HG03135 (cell line): ENCODE data around the gene TAS2R41.

Experiments
- ATAC-seq: cut with Tn5 transposase; IDR thresholded peaks from one replicate; pipeline ENCODE4 v1.9.1; 2021; ENCODE audit warnings: mild to moderate bottlenecking, moderate library complexity; ENCODE audit not compliant: unreplicated experiment

TAS2R41 gene

DNA sequence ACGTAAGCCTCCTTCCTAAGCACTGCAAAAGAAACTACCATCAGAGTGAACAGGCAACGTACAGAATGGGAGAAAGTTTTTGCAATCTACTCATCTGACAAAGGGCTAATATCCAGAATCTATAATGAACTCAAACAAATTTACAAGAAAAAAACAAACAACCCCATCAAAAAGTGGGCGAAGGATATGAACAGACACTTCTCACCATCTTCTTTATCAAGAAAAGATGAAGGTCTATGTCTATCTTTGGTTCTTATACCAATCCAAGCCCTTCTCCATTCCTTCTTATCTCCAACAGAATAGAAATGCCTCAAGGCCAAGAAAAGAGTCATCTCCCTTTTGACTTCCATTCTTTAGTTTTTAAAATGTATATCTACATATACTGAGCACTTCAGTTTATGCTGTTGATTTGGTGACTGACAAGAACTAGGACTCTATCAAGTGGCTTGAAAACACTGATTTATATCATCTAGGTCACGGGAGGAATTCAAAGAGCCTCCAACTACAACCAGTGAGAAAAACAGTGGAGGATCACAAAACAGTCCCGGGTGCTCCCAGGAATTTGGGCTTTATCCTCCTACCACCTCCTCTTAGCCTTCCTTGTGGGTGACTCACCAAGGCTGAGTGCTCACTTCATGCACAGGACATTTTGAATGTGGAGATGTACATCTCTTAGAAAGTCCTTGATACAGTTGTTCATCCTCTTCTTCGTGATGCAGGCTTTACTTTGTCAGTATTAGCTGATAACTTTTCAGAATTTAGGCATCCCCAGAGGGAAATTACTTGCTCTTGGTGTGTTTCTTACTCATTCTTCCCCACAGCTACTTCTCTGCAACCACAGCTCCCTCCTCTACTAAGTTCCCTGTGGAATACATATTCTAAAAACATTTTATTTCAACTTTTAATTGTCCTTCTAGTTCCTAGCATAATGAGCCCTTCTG lies 15.4 kb downstream of the TAS2R41 start:
- ATAC-seq = no peak

GRCh38 chr7:143493751-143494150 lies 16.1 kb downstream of the TAS2R41 start:
- no peak for ATAC-seq

DNA sequence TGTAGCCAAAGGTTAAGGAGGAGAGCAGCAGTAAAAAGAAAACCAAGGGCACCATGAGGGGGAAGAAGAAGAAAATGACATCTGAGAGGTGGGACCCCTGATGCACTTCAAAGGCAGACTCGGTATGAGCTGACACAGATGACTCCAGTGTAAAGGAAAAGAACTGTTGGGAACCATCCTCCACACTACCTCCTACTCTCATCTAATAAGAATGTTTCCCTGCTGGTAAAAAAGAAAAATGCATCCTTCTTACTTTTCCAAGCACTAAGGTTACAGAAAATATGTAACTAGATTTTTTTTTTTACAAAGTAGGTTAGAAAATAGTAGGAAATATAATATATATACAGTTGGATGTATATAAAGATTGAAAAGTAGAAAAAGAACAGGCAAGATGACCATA lies 16.9 kb downstream of the TAS2R41 start:
- no peak for ATAC-seq

DNA sequence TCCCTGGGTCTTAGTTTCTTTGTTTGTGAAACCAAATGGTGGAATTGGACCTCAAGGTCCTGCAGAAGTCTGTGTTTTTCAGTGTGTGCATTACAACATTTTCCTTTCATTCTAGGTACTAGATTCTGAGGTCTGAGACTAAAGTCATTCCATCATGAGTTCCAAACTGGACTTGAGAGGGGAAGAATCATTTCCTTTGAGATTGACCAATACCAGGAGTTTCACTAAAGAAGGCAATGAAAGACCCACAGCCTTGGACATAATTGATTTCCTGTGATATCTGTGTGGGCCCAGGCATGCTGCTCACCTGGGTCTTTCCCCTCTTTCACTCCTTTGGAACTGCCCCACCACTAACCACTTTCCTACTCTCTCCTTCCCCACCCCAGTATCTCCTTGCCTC lies 18.2 kb downstream of the TAS2R41 start:
- no peak for ATAC-seq

DNA sequence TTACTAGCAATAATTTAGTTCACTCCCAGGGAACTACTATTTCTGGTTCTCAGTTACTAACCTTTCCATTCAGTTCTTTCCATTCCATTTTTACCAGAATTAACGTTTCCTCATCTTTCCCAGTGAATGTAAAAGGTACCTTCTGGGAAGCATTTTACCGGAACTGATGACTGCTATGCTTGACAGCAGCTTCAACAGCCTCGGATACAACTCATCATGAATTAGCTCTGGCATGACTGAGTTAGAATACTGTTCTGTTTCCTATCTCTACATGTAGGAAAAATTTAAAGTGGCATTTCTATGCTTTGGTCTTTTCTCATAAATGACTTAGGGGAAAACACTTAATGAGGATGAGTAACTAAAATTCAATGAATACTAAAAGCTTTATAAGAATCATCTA lies 18.6 kb downstream of the TAS2R41 start:
- ATAC-seq = no peak

GRCh38 chr7:143497008-143497795 lies 19.5 kb downstream of the TAS2R41 start:
- no peak for ATAC-seq

- no peak for ATAC-seq
Observed at GRCh38 chr7:143499246-143499645, 21.6 kb downstream of the TAS2R41 start.

DNA sequence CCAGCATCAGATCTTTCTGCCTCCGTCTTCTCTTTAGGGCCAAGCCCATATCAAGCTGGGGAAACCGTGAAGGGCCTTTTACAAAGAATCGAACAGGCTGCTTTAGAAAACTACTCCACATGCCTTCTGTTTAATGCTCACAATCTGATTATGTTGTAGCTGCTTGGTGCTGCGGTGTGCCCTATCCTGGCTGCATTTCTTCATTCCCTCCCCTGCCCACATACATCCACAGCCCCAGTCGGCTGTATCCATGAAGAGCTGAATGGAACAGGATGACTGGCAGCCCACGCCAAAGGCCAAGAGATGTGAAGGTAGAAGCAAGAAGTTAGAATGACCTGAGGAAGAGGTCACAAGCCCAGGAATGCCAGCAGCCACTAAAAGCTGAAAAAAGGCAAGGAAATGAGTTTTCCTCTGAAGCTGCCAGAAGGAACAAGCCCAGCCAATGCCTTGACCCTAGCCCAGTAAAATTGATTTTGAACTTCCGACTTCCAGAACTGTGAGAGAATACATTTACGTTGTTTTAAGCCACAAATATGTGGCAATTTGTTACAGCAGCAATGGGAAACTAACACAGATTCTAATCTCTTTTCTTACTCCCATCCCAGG lies 22.2 kb downstream of the TAS2R41 start:
- ATAC-seq = no peak

DNA sequence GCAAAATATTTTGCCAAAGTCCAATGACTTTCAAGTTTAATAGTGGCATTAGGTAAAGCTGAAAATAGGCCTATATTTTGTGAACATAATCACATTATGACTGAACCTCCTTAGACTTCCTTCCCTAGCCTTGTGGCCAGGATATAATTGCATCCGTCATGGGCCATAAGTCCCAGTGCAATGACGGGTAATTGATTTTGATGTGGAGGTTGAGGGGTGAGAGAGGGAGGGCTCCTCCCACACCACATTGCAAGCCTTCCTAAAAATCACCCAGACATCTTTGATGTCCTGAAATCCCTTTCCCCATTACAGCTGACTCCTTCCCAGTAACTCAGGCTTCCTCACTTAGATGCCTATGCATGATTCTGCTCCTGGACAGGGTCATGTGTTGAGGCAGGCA lies 25.6 kb downstream of the TAS2R41 start:
- ATAC-seq = no peak

DNA sequence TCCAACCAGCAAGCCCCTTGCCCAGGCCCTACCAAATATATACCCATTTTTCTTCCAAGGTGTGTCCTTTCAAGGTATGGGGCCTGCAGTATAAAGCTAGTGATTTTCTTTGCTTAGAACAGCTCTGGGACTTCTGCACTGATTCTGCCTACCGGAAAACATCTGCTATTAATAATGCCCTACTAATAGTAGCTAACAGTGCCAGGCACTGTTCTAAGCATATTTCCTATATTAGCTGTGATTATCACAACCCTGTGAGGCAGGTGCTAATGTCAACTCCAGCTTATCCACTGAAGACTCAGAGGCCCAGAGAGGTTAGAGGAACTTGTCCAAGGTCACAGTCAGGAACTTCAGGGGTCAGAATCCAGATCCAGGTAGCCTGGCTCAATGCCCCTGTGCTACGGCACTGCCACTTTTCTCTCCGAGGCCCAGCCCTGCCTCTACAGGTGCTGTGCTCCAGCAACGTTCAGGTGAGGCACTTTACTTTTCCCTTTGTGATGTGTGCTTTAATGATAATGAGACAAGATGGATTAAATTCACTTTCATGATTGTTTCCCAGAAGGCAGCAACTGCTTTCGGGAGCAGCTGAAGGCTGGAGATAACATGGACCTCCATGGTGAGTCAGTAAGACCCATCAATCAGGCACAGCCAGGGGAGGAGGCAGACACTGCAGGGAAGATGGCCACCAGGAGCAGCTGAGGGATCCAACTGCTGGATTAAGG lies 26.7 kb downstream of the TAS2R41 start:
- no peak for ATAC-seq

DNA sequence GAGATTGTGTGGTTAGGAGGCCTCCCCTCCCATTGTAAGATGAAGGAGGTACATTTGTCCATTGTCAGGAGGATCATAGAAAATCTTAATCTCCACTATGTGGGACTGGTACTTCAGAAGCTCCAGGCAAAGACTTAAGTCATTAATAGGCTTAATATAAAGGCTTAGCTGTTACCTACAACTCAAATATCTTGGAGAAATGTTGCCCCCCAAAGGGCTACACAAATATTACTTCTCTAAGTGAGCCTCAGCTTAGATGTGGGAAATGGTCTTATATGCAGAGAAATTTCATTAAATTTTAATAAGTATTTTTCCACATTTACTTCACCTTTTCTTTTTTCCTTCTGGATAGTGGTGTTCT lies 27.2 kb downstream of the TAS2R41 start:
- ATAC-seq = no peak

DNA sequence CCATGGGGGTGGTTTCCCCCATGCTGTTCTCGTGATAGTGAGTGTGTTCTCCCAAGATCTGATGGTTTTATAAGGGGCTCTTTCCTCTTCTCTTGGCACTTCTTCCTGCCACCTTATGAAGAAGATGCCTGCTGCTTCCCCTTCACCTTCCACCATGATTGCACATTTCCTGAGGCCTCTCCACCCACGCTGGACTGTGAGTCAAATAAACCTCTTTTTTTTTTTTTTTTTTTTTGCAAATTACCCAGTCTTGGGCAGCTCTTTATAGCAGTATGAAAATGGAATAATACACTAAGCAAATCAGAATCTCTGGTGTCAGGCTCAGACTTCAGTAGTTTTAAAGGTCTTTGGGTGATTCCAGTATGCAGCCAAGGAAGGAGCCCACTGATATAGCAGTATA lies 28.2 kb downstream of the TAS2R41 start:
- no peak for ATAC-seq

DNA sequence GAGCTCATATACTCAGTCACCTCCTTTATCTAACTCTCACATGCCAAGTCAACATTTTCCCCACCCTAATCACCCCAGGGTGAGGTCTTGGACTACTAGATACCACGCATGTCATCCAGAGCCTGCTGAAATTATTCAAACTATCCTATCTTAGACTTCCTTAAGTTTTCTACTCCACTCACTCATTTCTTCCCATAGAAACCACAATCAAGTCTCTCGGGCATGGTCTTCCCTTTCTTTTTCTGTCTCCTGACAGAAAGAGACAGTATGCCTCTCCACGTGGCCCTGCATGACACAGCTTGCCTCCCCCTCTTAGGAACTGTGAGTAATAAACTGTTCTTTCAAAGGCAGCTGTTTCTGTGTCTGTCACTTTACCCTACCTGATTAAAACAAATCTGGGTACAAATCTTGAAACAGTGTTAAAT lies 29.4 kb downstream of the TAS2R41 start:
- ATAC-seq = no peak

- ATAC-seq = no peak
Observed at GRCh38 chr7:143507534-143508055, 29.9 kb downstream of the TAS2R41 start.

GRCh38 chr7:143510854-143511592 lies 33.4 kb downstream of the TAS2R41 start:
- no peak for ATAC-seq

DNA sequence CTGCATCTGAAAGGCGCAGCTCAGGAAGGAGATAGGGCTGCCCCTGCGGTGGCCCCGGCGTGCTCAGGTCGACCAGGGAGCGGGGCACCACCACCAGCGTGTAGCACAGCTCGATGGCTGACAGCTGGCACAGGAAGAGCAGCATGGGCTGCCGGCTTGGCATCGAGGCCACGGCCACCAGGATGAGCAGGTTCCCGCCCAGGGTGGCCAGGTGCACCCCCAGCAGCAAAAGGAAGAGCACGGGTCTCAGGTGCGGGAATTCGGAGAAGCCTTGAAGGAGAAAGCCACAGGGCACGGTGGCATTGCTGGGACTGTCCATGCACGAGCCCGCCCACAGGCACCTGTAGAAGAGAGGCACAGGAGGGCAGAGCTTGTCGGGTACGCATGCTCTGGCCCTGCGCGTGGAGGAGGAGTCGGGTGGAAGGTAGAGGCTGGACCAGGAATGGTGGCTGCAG lies 33.9 kb downstream of the TAS2R41 start:
- ATAC-seq = no peak

GRCh38 chr7:143512488-143513340 lies 35.0 kb downstream of the TAS2R41 start:
- ATAC-seq = no peak

- no peak for ATAC-seq
Observed at GRCh38 chr7:143514487-143514886, 36.8 kb downstream of the TAS2R41 start.
